Astrocyte of the spinal cord (primary cell): ENCODE data around the gene ANTXR1.

Source experiments
- DNase-seq: peaks from one replicate; pipeline ENCODE4 v3.0.0; 2011; ENCODE audit warnings: low read depth, low spot score
- H3K4me3 ChIP-seq: 2 replicates; pipeline ENCODE4 v1.5.1; 2011; ENCODE audit warnings: low read depth, mild to moderate bottlenecking, low read length, moderate library complexity
- CTCF ChIP-seq: IDR thresholded peaks from 2 replicates; pipeline ENCODE4 v1.5.1; 2012; ENCODE audit warnings: low read depth, mild to moderate bottlenecking, low read length, inconsistent platforms
- in situ Hi-C: cut with HindIII; loops from 2 replicates; pipeline ENCODE4 v1.10.0; 2017; ENCODE audit warnings: low sequenced_read_pairs

Gene ANTXR1

GRCh38 chr2:69073928-69074570, 61.1 kb downstream of the ANTXR1 start:
- no peak for TF ChIP-seq CTCF
- H3K4me3 ChIP-seq = no peak overlapping the region
- in situ Hi-C loops = no loop called here
- no peak for DNase-seq

- in situ Hi-C loops = no loop called here
- H3K4me3 ChIP-seq = no peak overlapping the region
- DNase-seq = no peak
- TF ChIP-seq CTCF = no peak
These were observed 61.9 kb downstream of the ANTXR1 start for GRCh38 chr2:69074918-69075317.

- no peak for TF ChIP-seq CTCF
- in situ Hi-C loops = no loop called here
These were observed 62.5 kb downstream of the ANTXR1 start for GRCh38 chr2:69075486-69075885.

GRCh38 chr2:69076601-69077000, 63.6 kb downstream of the ANTXR1 start:
- no peak for DNase-seq
- H3K4me3 ChIP-seq = no peak overlapping the region
- in situ Hi-C loops = no loop called here
- TF ChIP-seq CTCF = no peak

More at GRCh38 chr2:69075486-69075885, 62.5 kb downstream of the ANTXR1 start:
- DNase-seq = no peak
- no peak overlapping the region for H3K4me3 ChIP-seq

GRCh38 chr2:69077252-69077950, 64.4 kb downstream of the ANTXR1 start:
- in situ Hi-C loops = no loop called here
- no peak overlapping the region for H3K4me3 ChIP-seq
- DNase-seq = no peak
- no peak for TF ChIP-seq CTCF

- TF ChIP-seq CTCF = no peak
- in situ Hi-C loops = no loop called here
- no peak for DNase-seq
- no peak overlapping the region for H3K4me3 ChIP-seq
These were observed 67.1 kb downstream of the ANTXR1 start for GRCh38 chr2:69080071-69080470.
